ENCODE data around the gene TXLNB.

DNA sequence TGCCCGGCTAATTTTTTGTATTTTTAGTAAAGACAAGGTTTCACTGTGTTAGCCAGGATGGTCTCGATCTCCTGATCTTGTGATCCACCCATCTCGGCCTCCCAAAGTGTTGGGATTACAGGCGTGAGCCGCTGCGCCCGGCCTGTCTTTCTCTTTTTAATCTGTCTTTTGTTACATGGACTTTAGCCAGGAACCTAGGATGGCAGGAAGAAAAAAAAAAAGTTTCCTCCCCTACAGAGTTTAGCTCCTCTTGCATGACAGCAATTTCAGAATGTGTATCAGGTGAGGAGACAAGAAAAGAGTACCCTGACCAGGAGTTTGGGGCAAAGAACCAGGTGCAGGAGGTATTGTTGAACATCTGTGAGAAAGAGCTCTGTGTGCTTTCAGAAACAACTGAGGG is 21.4 kb upstream of the TXLNB start:
- TF ChIP-seq ZNF626 (tag by site-specific recombination; IDR thresholded peaks at IDR 0.05) (no peak), ZNF19 (tag by site-specific recombination; IDR thresholded peaks at IDR 0.05; ENCODE audit: low read depth) (no peak), ZNF792 (tag by site-specific recombination; IDR thresholded peaks at IDR 0.05) (no peak)

Measured in HEK293 (cell line).